HCT116 (cell line): Measurements from ENCODE around the gene EIF2A. TPM values are rescaled to one million over a fixed set of nuclear protein-coding genes. Genes with fewer than 3 reads are reported as not detected.

Experiments used
- ATAC-seq: fragments of 200-7000 bp; cut with Tn5 transposase; 2 replicates; pipeline ENCODE4 v1.9.1; 2020; ENCODE audit warnings: mild to moderate bottlenecking, moderate library complexity
- BruUV-seq: library from RNA; stranded (reverse); fragments of 400-500 nt; replicated peaks from 2 replicates; lab custom pipeline; 2021; lab: Mats Ljungman, UMichigan
- CTCF ChIA-PET: fragments of 300-600 bp; sonication (Branson Sonifier 250); formaldehyde crosslinking; loops from one replicate; lab custom pipeline; 2021; ENCODE audit warnings: antibody characterized with exemption; lab: Charles Lee
- POLR2A ChIA-PET: fragments of 300-600, 350-600 bp; sonication (Branson Sonifier 250); formaldehyde crosslinking; loops from one replicate; lab custom pipeline; 2021; ENCODE audit warnings: antibody characterized with exemption; lab: Charles Lee
- RAD21 ChIA-PET, 2 experiments: fragments of 300-600 bp; sonication (Branson Sonifier 250); formaldehyde crosslinking; loops; one replicate each; lab custom pipeline; 2023; ENCODE audit warnings: low total read pairs in 2 of 2; ENCODE audit not compliant: uncharacterized antibody in 2 of 2, unreplicated experiment in 2 of 2, low non-redundant PET in 1 of 2; lab: Charles Lee
- DNase-seq: peaks from one replicate; pipeline ENCODE4 v3.0.0-alpha.2; 2010; ENCODE audit warnings: low read depth, low spot score
- H2AFZ ChIP-seq: fragments of 200-600 bp; shearing (Covaris generic), sonication (generic); 2 replicates; pipeline ENCODE4 v1.6.1; 2017; ENCODE audit warnings: low read depth, mixed run types, mixed read lengths, antibody characterized with exemption, low read length; ENCODE audit not compliant: poor library complexity, severe bottlenecking
- H3K27ac ChIP-seq: 2 replicates; pipeline ENCODE4 v1.5.1; 2012; ENCODE audit warnings: low read depth, low read length
- H3K27me3 ChIP-seq: fragments of 200-600 bp; sonication (generic); 2 replicates; pipeline ENCODE4 v1.6.1; 2016; ENCODE audit warnings: mixed run types, low read length, mixed read lengths; ENCODE audit not compliant: insufficient read depth
- H3K36me3 ChIP-seq, 2 experiments: fragments of 200-500 bp in 1 of 2; fragments of 200-600 bp in 1 of 2; sonication (Bioruptor generic) in 1 of 2; sonication (generic) in 1 of 2; 2 replicates each; pipeline versions ENCODE4 v1.5.1 to v1.6.1; 2014 to 2016; ENCODE audit warnings: low read length in 2 of 2, inconsistent platforms in 1 of 2, mixed read lengths in 1 of 2, mixed run types in 1 of 2; ENCODE audit not compliant: insufficient read depth in 2 of 2, control insufficient read depth in 1 of 2
- H3K4me1 ChIP-seq, 2 experiments: fragments of 200-600 bp in 1 of 2; sonication (generic) in 1 of 2; 2 replicates each; pipeline versions ENCODE4 v1.5.1 to v1.6.1; 2012 to 2017; ENCODE audit warnings: low read length in 2 of 2, inconsistent platforms in 1 of 2, mild to moderate bottlenecking in 1 of 2, mixed read lengths in 1 of 2, mixed run types in 1 of 2, moderate library complexity in 1 of 2; ENCODE audit not compliant: insufficient read depth in 2 of 2, control insufficient read depth in 1 of 2
- H3K4me2 ChIP-seq: fragments of 200-600 bp; sonication (generic); 2 replicates; pipeline ENCODE4 v1.6.1; 2017; ENCODE audit warnings: mixed run types, low read length, mixed read lengths
- H3K4me3 ChIP-seq, 2 experiments: fragments of 200-600 bp in 1 of 2; sonication (generic) in 1 of 2; replicated peaks in 1 of 2; 2 replicates each; pipeline ENCODE4 v1.5.1; 2011 to 2016; ENCODE audit warnings: low read length in 2 of 2, control low read depth in 1 of 2, low read depth in 1 of 2, mild to moderate bottlenecking in 1 of 2, mixed read lengths in 1 of 2, mixed run types in 1 of 2
- H3K79me2 ChIP-seq: fragments of 200-600 bp; sonication (generic); 2 replicates; pipeline ENCODE4 v1.6.1; 2017; ENCODE audit warnings: mild to moderate bottlenecking, mixed run types, low read length, moderate library complexity, mixed read lengths; ENCODE audit not compliant: insufficient read depth
- H3K9ac ChIP-seq: fragments of 200-600 bp; sonication (generic); 2 replicates; pipeline ENCODE4 v1.6.1; 2016; ENCODE audit warnings: low read length, mixed read lengths
- H3K9me2 ChIP-seq: fragments of 200-600 bp; sonication (generic), shearing (Covaris generic); 2 replicates; pipeline ENCODE4 v1.6.1; 2017; ENCODE audit warnings: mixed run types, mild to moderate bottlenecking, moderate library complexity; ENCODE audit not compliant: insufficient read depth
- H3K9me3 ChIP-seq, 2 experiments: fragments of 200-500 bp in 1 of 2; fragments of 200-600 bp in 1 of 2; sonication (Bioruptor generic) in 1 of 2; sonication (generic) in 1 of 2; 2 replicates each; pipeline ENCODE4 v1.6.1; 2014 to 2017; ENCODE audit warnings: low read length in 2 of 2, mixed read lengths in 2 of 2, inconsistent platforms in 1 of 2, low read depth in 1 of 2, mild to moderate bottlenecking in 1 of 2, mixed run types in 1 of 2, moderate library complexity in 1 of 2; ENCODE audit not compliant: control insufficient read depth in 1 of 2, insufficient read depth in 1 of 2
- H4K20me1 ChIP-seq: fragments of 200-600 bp; sonication (generic), shearing (Covaris generic); 2 replicates; pipeline ENCODE4 v1.6.1; 2017; ENCODE audit warnings: mixed run types, mild to moderate bottlenecking, moderate library complexity; ENCODE audit not compliant: insufficient read depth
- ATF3 ChIP-seq: IDR thresholded peaks from 2 replicates; pipeline ENCODE4 v1.6.1; 2012
- CBX3 ChIP-seq: IDR thresholded peaks from 2 replicates; pipeline ENCODE4 v1.6.1; 2012; ENCODE audit warnings: low read depth
- EGR1 ChIP-seq: IDR thresholded peaks from 2 replicates; pipeline ENCODE4 v1.6.1; 2012; ENCODE audit warnings: low read depth
- MAX ChIP-seq: IDR thresholded peaks from 2 replicates; pipeline ENCODE4 v1.6.1; 2012
- POLR2A ChIP-seq: IDR thresholded peaks from 2 replicates; pipeline ENCODE4 v1.7.0; 2011; ENCODE audit warnings: borderline replicate concordance; ENCODE audit not compliant: insufficient read depth, insufficient read length; ENCODE audit errors: extremely low read depth
- REST ChIP-seq: IDR thresholded peaks from 2 replicates; pipeline ENCODE4 v1.6.1; 2012; ENCODE audit warnings: low read depth
- TCF7L2 ChIP-seq: IDR thresholded peaks from 2 replicates; pipeline ENCODE4 v1.7.0; 2011; ENCODE audit warnings: borderline replicate concordance, inconsistent platforms; ENCODE audit not compliant: insufficient read depth, insufficient read length; ENCODE audit errors: extremely low read depth
- ZFX ChIP-seq: fragments of 450-650 bp; IDR thresholded peaks from 2 replicates; pipeline ENCODE4 v1.6.1; 2017
- intact Hi-C: fragments of 100-400 bp; cut with micrococcal nuclease; formaldehyde crosslinking; loops from 2 replicates; pipeline ENCODE4 v1.10.0; 2022
- total RNA-seq: library from RNA; stranded (reverse); gene quantifications from one replicate; pipeline ENCODE4 v1.2.1, GENCODE V29; 2021; ENCODE audit not compliant: unreplicated experiment
- TF ChIP-seq, protein P1 (sequence below): IDR thresholded peaks from 2 replicates; pipeline ENCODE4 v1.6.1; 2011; ENCODE audit warnings: mild to moderate bottlenecking, low read length, moderate library complexity; ENCODE audit not compliant: insufficient replicate concordance; ENCODE audit errors: extremely low read depth

EIF2A gene
- total RNA-seq, 1 experiment from 2014 or later: 126 TPM

DNA sequence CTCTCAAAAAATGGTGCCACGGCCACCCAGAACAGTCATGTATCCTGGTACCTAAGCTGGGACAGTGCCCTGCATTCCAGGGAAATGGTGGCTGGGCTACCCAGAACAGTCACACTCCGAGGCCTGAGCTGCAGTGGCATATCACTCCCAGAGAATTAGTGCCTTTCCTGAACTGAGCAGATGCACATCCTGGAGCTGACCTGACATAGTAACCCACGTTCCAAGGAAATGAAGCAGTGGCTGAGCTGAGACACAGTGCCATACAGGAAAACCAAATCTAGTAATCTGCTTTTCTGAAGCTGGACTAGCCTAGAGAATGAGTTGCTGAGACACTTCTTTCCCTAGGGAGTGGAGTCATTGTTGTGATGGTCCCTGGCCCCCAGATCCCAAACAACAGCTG is 42.1 kb upstream of the EIF2A start:
- BruUV-seq: no TSS peak
- no peak overlapping the region for H3K4me3 ChIP-seq
- no peaks in the 10 kb centered on the region for H3K4me1 ChIP-seq
- TF ChIP-seq ZFX (no peak), ATF3 (no peak), REST (no peak), TCF7L2 (no peak), POLR2A (no peak), CBX3 (no peak), EGR1 (no peak), MAX (no peak)
- TF ChIP-seq, protein P1, sequence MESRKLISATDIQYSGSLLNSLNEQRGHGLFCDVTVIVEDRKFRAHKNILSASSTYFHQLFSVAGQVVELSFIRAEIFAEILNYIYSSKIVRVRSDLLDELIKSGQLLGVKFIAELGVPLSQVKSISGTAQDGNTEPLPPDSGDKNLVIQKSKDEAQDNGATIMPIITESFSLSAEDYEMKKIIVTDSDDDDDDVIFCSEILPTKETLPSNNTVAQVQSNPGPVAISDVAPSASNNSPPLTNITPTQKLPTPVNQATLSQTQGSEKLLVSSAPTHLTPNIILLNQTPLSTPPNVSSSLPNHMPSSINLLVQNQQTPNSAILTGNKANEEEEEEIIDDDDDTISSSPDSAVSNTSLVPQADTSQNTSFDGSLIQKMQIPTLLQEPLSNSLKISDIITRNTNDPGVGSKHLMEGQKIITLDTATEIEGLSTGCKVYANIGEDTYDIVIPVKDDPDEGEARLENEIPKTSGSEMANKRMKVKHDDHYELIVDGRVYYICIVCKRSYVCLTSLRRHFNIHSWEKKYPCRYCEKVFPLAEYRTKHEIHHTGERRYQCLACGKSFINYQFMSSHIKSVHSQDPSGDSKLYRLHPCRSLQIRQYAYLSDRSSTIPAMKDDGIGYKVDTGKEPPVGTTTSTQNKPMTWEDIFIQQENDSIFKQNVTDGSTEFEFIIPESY: no peak
- TF ChIP-seq, all 23 proteins: peak for 0
- H3K36me3 ChIP-seq: no peaks in the 10 kb centered on the region
- intact Hi-C loops: no loop called here
- no peak overlapping the region for H3K9ac ChIP-seq
- no peak for DNase-seq
- no peak overlapping the region for H2AFZ ChIP-seq
- H3K79me2 ChIP-seq: no peaks in the 10 kb centered on the region
- ATAC-seq: no peak
- no peak overlapping the region for H3K27ac ChIP-seq
- H4K20me1 ChIP-seq: no peaks in the 10 kb centered on the region
- no peaks in the 10 kb centered on the region for H3K9me2 ChIP-seq
- ChIA-PET POLR2A (no interaction called here), CTCF (interaction anchor here (2.6 kb wide), 1 partner anchor 9 kb away, joined by 15 read pairs; no protein-coding TSS in a partner anchor), RAD21 (no interaction called here)
- H3K27me3 ChIP-seq: no peaks in the 10 kb centered on the region
- H3K4me2 ChIP-seq: no peak overlapping the region
- peaks cover 0 to 7% of the 10 kb centered on the region in 2 experiments; a peak in 1 of 4 replicates for H3K9me3 ChIP-seq
